Frontal cortex (tissue), 4 donors: ENCODE data around the gene ZNG1E. TPM values are rescaled to one million over a fixed set of nuclear protein-coding genes. Genes with fewer than 3 reads are reported as not detected.
A peak's percentile ranks its signal among the peaks of the same experiment; 100 is the strongest.
"Not testable (repeated sequence)": the region's sequence is repeated elsewhere in the genome, so short reads cannot be mapped to it uniquely, and the experiment has no call there.

Experiments used
- DNase-seq, 2 donors: peaks; one replicate each; pipeline ENCODE4 v3.0.0; 2012; ENCODE audit warnings: low spot score in 2 of 2
- FAIRE-seq: peaks from 2 replicates; lab custom pipeline; 2012; peaks lifted over from hg19 to GRCh38; lab: Jason Lieb, UNC
- total RNA-seq: library from RNA; depleted of rRNA; stranded (reverse); fragments of >200 nt; gene quantifications from one replicate; pipeline ENCODE4 v1.2.3, GENCODE V29; 2014
- donor health status: control.
- donor health status: control.
- donor health status: control.

The ZNG1E gene
- total RNA-seq = 42.0 TPM

GRCh38 chr9:65675589-65676021 lies at the start of gene ZNG1E:
TSS of gene ZNG1E (plus strand) at chr9:65675928. CDS start at chr9:65675977, 49 bp downstream.
- peak in 1 of 2 donors; percentile 1 for DNase-seq
- FAIRE-seq = not testable (repeated sequence)

DNA sequence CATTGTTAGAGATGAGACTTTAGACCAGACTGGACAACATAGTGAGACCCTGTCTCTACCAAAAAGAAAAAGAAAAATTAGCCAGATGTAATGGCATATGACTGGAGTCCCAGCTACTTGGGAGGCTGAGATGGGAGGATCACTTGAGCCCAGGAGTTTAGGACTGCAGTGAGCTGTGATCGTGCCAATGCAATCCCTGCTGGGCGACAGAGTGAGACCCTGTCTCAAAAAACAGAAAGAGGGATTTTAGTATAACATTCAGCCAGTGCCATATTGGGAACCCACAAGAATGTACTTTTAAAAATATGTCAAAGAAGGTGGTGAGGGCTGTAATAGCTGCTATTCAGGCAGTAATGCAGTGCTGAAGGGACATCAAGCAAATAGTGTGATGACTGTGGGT lies 2.1 kb upstream of the ZNG1E start:
- not testable (repeated sequence) for DNase-seq, FAIRE-seq

- not testable (repeated sequence) for FAIRE-seq, DNase-seq
Measured at GRCh38 chr9:65675018-65675417, 710 bp upstream of the ZNG1E start.

GRCh38 chr9:65676389-65676788 lies 661 bp downstream of the ZNG1E start:
- not testable (repeated sequence) for DNase-seq, FAIRE-seq

GRCh38 chr9:65678533-65678932 lies 2.8 kb downstream of the ZNG1E start:
- FAIRE-seq = peak; percentile 34
- DNase-seq = not testable (repeated sequence)

- FAIRE-seq = not testable (repeated sequence)
Measured at GRCh38 chr9:65703550-65703949, 27.8 kb downstream of the ZNG1E start.

DNA sequence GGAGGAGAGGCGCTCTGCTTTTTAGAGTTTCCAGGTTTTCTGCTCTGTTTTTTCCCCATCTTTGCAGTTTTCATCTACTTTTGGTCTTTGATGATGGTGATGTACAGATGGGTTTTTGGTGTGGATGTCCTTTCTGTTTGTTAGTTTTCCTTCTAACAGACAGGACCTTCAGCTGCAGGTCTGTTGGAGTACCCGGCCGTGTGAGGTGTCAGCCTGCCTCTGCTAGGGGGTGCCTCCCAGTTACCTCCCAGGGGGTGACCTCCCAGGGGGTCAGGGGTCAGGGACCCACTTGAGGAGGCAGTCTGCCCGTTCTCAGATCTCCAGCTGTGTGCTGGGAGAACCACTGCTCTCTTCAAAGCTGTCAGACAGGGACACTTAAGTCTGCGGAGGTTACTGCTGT lies 38.7 kb downstream of the ZNG1E start:
- not testable (repeated sequence) for DNase-seq, FAIRE-seq

More at GRCh38 chr9:65703550-65703949, 27.8 kb downstream of the ZNG1E start:
- DNase-seq = not testable (repeated sequence)

DNA sequence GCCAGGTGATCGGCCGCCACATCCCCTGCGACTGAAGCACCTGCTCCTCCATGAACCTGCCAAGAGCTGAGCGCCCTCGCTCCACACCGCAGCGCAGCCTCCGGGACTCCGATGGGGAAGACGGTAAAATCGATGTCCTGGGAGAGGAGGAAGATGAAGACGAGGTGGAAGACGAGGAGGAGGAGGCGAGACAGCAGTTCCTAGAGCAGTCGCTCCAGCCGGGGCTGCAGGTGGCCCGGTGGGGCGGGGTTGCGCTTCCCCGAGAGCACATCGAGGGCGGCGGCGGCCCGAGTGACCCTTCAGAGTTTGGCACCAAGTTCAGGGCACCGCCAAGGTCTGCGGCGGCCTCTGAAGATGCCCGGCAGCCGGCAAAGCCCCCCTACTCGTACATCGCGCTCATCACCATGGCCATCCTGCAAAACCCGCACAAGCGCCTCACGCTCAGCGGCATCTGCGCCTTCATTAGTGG lies 61.4 kb downstream of the ZNG1E start, which contains the start of gene FOXD4L4:
Gene FOXD4L4, plus strand, starts transcription at position 51 of the 469 bp plus-strand sequence. Its CDS starts 0 bp downstream, at position 51.
- not testable (repeated sequence) for FAIRE-seq, DNase-seq

GRCh38 chr9:65738133-65738532 lies 62.4 kb downstream of the ZNG1E start:
- not testable (repeated sequence) for FAIRE-seq, DNase-seq

Other genes starting within 250 kb of the ZNG1E start
- 0.41 TPM for gene FOXD4L4, start 61.2 kb downstream of the ZNG1E start, total RNA-seq